ENCODE data around the gene DDC.
A peak's percentile ranks its signal among the peaks of the same experiment; 100 is the strongest.

DDC gene

DNA sequence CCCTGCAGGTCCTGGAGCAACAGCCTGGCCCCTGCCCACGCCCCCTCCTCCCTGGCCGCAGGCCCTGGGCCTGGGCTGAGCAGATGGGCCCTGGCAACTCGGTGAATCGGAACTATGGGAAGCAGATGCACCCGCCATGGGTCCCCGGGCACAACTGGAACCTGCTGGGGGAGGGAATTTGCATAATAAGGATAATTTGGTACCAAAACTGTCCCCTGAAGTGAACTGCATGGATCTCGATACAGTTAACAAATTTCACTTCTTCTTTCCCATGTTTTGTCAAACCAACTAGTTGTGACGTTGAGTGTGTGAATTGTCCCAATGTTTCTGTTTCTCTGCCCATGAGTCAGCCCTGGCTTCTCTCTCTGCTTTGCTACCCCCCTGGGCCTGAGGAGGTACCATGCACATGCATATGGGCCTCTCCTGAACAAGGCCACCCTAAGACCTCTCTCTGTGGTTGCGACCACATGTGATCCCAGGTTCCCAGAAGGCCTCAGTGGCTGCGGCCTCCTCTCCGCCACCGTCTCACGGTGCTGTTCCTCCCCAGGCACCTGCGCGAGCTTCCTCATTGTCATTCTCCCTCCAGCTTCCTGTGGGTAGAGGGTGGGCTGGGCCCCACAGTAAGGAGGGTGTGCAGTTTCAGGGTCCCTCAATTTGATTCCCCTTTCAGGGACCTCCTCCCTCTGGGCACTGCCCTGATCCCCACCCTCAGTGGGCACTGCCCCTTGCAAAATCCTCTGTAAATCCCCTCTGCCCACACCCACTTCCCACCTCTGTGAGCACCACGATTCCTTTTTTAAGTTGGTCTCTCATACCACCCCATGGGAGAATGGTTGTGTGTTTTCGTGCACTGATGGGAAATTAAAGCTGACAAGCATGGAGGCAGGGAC, 155.1 kb downstream of the DDC start:
- DNase-seq = peak; percentile 30

Measured in islet precursor cell (in vitro differentiated cells).